Dendritic cell treated with granulocyte-macrophage colony-stimulating factor and Interleukin-4, amounts not matched to agents 40 ng/mL and 50 ng/mL, for 4 days (primary cell): Measurements from ENCODE around the gene TMEM11.
"Not testable (repeated sequence)": the region's sequence is repeated elsewhere in the genome, so short reads cannot be mapped to it uniquely, and the experiment has no call there.

Experiments
- H3K27ac Mint-ChIP-seq: one replicate; pipeline ENCODE4 v1.8.0; 2022; ENCODE audit warnings: mild to moderate bottlenecking, mixed read lengths
- H3K27me3 Mint-ChIP-seq: one replicate; pipeline ENCODE4 v1.8.0; 2022; ENCODE audit warnings: mild to moderate bottlenecking, mixed read lengths
- H3K36me3 Mint-ChIP-seq: one replicate; pipeline ENCODE4 v1.8.0; 2022; ENCODE audit warnings: low read depth, mixed read lengths
- H3K4me1 Mint-ChIP-seq: one replicate; pipeline ENCODE4 v1.8.0; 2022; ENCODE audit warnings: low read depth, mixed read lengths
- H3K4me3 Mint-ChIP-seq: one replicate; pipeline ENCODE4 v1.8.0; 2022; ENCODE audit warnings: mild to moderate bottlenecking, moderate library complexity, mixed read lengths
- H3K9me3 Mint-ChIP-seq: one replicate; pipeline ENCODE4 v1.8.0; 2022; ENCODE audit warnings: mixed read lengths
- intact Hi-C: fragments of 100-400 bp; cut with micrococcal nuclease; formaldehyde crosslinking; loops from one replicate; pipeline ENCODE4 v1.15.0; 2022

TMEM11 gene

DNA sequence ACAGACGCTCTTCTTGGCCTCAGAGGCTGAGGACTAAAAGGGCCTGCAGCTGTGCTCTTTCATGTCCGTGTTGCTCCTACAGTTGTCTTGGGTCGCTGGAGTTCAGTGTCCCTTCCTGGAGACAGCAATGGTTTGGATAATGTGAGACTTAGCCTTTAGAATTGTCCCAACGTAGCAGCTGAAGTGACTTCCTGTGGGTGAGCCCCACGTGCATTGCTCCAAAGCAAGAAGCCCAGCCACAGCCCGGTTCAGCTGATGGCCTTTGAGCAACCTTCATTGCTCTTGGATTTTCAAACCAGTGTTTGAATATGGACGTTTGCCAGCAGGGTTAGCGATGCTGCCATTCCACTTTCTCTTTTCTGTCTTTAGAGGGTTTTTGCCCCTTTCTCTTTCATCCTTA, 19.7 kb downstream of the TMEM11 start:
- H3K9me3 Mint-ChIP-seq = no peaks in the 10 kb centered on the region
- H3K27ac Mint-ChIP-seq = no peak overlapping the region
- H3K27me3 Mint-ChIP-seq = no peaks in the 10 kb centered on the region
- H3K4me3 Mint-ChIP-seq = no peak overlapping the region
- H3K36me3 Mint-ChIP-seq = peaks cover 74% of the 10 kb centered on the region
- peaks cover 22% of the 10 kb centered on the region for H3K4me1 Mint-ChIP-seq
- intact Hi-C loops = no loop called here

DNA sequence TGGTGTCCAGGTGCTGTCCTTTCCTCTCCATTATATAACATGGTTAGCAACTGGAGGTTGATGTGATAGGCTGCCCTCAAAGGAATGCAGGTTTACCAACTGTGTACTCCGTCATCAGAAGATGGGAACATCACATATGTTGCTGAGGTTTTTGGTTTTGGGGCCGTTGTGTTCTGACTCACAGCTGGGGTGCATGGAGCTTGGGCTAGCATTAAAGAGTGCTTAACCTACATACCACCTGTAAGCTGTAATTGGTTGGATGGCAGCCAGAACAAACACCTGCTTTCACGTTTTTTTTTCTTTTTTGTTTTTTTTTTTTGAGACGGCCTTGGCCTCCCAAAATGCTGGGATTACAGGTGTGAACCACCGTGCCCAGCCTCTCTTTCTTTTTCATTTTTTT, 20.9 kb downstream of the TMEM11 start:
- no peak overlapping the region for H3K27ac Mint-ChIP-seq

DNA sequence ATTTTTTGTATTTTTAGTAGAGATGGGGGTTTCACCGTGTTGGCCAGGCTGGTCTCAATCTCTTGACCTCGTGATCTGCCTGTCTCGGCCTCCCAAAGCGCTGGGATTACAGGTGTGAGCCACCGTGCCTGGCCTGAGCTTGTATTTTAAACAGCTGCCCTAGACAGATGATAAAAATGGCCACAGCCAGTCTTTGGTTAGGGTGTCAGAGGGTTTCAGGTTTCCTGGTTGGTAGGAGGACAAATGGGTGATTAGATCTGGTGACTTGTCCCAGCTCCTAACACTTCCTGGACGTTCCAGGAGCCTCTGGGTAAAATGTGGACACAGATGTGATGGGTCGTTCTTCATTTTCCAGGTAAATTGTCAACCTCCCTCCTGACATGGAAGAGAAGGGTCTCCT, 21.5 kb downstream of the TMEM11 start:
- peaks cover 70% of the 10 kb centered on the region for H3K36me3 Mint-ChIP-seq
- peaks cover 21% of the 10 kb centered on the region for H3K4me1 Mint-ChIP-seq
- H3K27ac Mint-ChIP-seq, H3K4me3 Mint-ChIP-seq, H3K27me3 Mint-ChIP-seq, intact Hi-C loops, H3K9me3 Mint-ChIP-seq: not testable (repeated sequence)

More for the DNA sequence above, 20.9 kb downstream of the TMEM11 start:
- no peaks in the 10 kb centered on the region for H3K9me3 Mint-ChIP-seq
- peaks cover 76% of the 10 kb centered on the region for H3K36me3 Mint-ChIP-seq
- H3K27me3 Mint-ChIP-seq = no peaks in the 10 kb centered on the region
- intact Hi-C loops = no loop called here
- H3K4me3 Mint-ChIP-seq = no peak overlapping the region
- peaks cover 21% of the 10 kb centered on the region for H3K4me1 Mint-ChIP-seq

DNA sequence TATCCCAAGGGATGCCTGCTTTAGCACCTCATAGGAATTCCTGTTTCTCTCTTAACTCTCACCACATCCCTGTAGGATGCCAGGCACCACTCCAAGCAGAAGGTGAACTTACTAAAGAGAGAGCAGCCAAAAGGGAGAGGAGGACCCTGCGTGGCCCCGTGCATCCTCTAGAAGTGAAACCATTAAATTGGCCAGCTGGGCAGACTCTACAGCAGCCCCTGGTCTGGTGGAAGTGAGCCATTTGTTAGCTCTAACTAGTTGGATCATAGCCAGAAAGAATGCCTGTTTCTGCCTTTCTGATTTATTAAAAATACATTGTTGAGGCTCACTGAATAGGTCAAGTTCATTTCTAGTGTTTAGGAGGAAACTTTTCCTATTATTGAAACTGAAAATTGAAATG, 22.3 kb downstream of the TMEM11 start:
- no peak overlapping the region for H3K27ac Mint-ChIP-seq

DNA sequence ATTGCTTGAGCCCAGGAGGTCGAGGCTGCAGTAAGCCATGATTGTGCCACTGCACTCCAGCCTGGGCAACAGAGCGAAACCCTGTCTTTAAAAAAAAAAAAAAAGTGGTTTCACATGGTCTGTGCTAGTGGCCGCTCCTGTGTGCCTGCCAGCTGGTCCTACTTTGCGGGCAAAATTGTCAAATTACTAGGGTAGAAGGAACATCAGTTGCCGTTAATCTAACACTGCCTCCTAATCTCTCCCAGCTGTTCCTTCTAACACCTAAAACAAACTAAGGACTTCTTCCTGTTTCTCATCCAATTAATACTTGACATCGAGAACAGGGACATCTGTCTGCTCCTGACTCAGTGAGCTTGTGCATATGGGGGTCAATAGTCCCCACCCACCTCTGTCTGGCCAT, 23.9 kb downstream of the TMEM11 start:
- H3K27me3 Mint-ChIP-seq = no peaks in the 10 kb centered on the region
- intact Hi-C loops = no loop called here

More for the DNA sequence above, 22.3 kb downstream of the TMEM11 start:
- H3K27me3 Mint-ChIP-seq = no peaks in the 10 kb centered on the region
- intact Hi-C loops = no loop called here
- H3K4me1 Mint-ChIP-seq = peaks cover 22% of the 10 kb centered on the region
- peaks cover 64% of the 10 kb centered on the region for H3K36me3 Mint-ChIP-seq
- no peaks in the 10 kb centered on the region for H3K9me3 Mint-ChIP-seq
- no peak overlapping the region for H3K4me3 Mint-ChIP-seq

DNA sequence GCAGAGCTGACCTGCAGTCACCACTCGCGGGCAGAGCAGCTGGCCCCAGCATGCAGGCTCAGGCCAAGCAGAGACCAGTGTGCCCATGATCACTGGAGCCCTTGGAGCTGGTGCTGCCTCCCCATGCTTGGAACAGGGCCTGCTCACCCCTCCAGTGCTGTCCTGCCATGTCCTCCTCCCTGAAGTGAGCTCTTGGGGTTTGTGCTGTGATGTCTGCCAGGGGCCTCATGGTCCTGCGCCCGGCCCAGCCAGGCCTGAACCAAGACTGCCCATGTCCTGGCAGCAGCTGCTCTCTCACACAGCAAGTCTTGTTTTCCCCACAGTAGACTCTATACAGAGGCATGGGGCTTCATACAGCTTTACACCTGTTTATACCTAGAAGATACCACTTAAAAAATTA, 24.6 kb downstream of the TMEM11 start:
- no peak overlapping the region for H3K4me3 Mint-ChIP-seq
- no peak overlapping the region for H3K27ac Mint-ChIP-seq
- peaks cover 24% of the 10 kb centered on the region for H3K4me1 Mint-ChIP-seq
- H3K9me3 Mint-ChIP-seq = no peaks in the 10 kb centered on the region
- intact Hi-C loops = no loop called here
- peaks cover 71% of the 10 kb centered on the region for H3K36me3 Mint-ChIP-seq
- no peaks in the 10 kb centered on the region for H3K27me3 Mint-ChIP-seq

More for the DNA sequence above, 23.9 kb downstream of the TMEM11 start:
- Mint-ChIP-seq H3K36me3 (peaks cover 64% of the 10 kb centered on the region), H3K9me3 (no peaks in the 10 kb centered on the region), H3K27ac (no peak overlapping the region), H3K4me1 (peaks cover 29% of the 10 kb centered on the region), H3K4me3 (no peak overlapping the region)

DNA sequence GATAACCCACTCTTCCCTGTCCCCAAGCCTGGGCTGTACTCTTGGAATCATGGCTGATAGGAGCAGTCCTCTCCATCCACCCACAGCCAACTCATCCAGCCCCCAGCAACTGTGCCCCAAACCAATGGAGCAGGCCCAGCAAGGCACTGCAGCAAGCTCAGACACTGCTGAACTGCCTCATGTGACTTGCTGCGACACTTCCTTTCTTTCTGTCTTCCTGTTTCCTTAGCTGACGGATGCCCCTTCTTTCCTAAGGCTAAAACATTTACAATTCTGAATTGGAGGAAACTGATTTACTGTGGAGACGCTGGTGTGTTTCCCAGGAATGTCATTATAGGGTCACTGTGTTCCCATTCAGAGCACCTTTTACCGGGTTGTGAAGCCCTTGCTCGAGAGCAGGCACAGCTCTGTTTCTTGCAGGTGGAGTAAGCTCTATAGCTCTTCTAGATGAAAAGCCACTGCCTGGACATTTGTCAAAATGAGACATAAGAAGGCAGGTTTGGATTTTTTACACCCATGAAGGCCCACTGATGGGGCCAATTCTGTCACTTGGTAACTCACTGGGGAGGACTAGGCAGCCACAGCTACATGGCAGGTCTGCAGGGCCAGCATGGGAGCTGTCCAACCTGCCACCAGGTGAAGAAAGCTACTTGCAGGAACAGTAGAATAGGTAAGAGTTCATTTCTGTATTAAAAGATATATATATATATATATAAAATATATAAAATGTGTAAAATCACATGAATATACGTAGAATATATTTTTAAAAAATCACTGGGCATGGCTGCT, 27.4 kb downstream of the TMEM11 start:
- no peaks in the 10 kb centered on the region for H3K9me3 Mint-ChIP-seq
- no peaks in the 10 kb centered on the region for H3K27me3 Mint-ChIP-seq
- H3K27ac Mint-ChIP-seq = peak overlapping the region; percentile 68
- H3K4me1 Mint-ChIP-seq = peaks cover 11% of the 10 kb centered on the region
- no peak overlapping the region for H3K4me3 Mint-ChIP-seq
- intact Hi-C loops = no loop called here
- peaks cover 64% of the 10 kb centered on the region for H3K36me3 Mint-ChIP-seq

DNA sequence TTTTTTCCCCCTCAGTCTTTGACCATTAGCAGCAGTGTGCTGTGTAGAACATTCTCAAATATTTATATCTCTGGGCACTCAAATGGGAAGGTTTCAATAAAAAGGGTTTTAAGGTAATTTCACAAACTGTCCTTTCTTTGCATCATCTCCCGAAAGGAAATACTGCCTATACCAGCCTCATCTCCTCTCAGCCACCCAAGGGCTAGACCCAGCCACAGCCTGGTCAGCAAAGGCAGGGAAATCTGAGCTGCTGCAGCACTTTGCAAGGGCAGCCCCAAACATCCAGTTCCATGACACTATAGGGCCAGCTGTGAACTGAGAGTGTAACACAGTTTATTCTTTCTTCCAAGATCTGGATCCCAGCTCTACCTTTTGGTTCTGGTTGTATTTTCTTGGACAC, 28.9 kb downstream of the TMEM11 start:
- Mint-ChIP-seq H3K4me3 (no peak overlapping the region), H3K27me3 (no peaks in the 10 kb centered on the region), H3K4me1 (peaks cover 9% of the 10 kb centered on the region), H3K9me3 (no peaks in the 10 kb centered on the region), H3K36me3 (peaks cover 50% of the 10 kb centered on the region), H3K27ac (no peak overlapping the region)
- intact Hi-C loops = no loop called here

DNA sequence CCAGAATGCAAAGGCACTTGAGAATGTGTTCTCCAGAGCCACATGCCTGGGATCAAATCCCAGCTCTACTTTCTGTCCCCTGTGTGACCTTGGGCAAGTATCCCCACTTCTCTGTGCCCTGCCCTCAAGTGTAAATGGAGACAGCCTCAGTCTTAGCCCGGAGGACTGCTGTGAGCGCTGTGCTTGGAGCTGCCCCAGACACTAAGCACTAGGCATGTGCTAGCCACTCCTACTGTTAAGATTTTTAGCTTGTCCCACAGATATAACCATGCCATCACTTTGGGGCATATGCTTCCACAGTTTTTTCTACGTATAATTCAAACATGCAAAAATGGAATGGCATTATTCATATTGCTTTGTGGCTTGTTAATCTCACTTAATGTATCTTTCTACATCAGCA, 29.4 kb downstream of the TMEM11 start:
- H3K36me3 Mint-ChIP-seq = peaks cover 50% of the 10 kb centered on the region
- no peaks in the 10 kb centered on the region for H3K27me3 Mint-ChIP-seq
- H3K9me3 Mint-ChIP-seq = no peaks in the 10 kb centered on the region
- H3K4me3 Mint-ChIP-seq = no peak overlapping the region
- peaks cover 9% of the 10 kb centered on the region for H3K4me1 Mint-ChIP-seq
- intact Hi-C loops = no loop called here
- H3K27ac Mint-ChIP-seq = no peak overlapping the region

DNA sequence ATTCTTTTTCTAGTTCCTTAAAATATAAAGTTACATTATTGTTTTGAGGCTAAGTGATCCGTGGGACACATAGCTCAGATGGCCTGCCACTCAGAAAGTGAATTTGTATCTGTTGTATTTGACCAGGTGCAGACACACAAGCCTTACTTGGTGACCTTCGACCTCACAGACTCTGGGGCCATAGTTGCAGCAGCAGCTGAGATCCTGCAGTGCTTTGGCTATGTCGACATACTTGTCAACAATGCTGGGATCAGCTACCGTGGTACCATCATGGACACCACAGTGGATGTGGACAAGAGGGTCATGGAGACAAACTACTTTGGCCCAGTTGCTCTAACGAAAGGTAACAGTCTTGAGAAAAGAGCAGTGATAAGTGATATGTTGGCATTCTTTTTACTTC, 30.5 kb downstream of the TMEM11 start:
- H3K9me3 Mint-ChIP-seq = no peaks in the 10 kb centered on the region
- no peak overlapping the region for H3K4me3 Mint-ChIP-seq
- intact Hi-C loops = no loop called here
- peaks cover 50% of the 10 kb centered on the region for H3K36me3 Mint-ChIP-seq
- H3K4me1 Mint-ChIP-seq = peaks cover 9% of the 10 kb centered on the region
- no peak overlapping the region for H3K27ac Mint-ChIP-seq
- no peaks in the 10 kb centered on the region for H3K27me3 Mint-ChIP-seq

DNA sequence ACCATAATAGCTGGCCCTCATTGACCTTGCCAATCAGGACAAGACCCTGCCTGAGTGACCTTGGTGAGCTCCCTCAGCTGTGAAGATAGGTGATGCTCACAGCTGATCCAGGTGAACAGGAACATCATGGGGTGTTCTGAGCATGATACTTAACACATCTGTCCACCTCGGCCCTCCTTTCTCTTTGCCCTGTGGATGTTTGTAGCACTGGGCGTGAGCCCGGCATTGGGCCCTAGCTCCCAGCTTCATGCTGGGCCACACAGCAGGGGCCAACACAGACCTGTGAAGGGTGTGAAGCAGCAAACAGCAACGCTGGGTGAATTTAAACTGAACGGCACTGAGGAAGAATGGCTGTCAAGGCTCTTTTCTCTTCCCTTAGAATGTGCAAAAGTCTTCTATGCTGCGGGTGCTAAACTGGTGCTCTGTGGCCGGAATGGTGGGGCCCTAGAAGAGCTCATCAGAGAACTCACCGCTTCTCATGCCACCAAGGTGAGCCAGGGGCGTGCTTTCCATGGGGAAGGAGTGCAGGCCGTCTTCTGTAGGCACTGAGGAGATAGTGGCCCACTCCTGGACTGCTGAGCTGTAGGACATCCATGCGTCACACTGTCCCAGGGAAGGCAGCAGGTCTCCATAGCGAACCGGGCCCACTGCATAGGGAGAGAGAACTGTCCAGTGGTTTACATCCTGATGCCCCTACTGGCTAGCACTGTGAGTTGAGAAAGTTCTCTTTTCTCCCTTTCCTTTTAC, 35.9 kb downstream of the TMEM11 start:
- peaks cover 59% of the 10 kb centered on the region for H3K36me3 Mint-ChIP-seq
- intact Hi-C loops = no loop called here
- H3K27ac Mint-ChIP-seq = no peak overlapping the region
- peaks cover 17% of the 10 kb centered on the region for H3K4me1 Mint-ChIP-seq
- no peaks in the 10 kb centered on the region for H3K27me3 Mint-ChIP-seq
- no peak overlapping the region for H3K4me3 Mint-ChIP-seq
- no peaks in the 10 kb centered on the region for H3K9me3 Mint-ChIP-seq

DNA sequence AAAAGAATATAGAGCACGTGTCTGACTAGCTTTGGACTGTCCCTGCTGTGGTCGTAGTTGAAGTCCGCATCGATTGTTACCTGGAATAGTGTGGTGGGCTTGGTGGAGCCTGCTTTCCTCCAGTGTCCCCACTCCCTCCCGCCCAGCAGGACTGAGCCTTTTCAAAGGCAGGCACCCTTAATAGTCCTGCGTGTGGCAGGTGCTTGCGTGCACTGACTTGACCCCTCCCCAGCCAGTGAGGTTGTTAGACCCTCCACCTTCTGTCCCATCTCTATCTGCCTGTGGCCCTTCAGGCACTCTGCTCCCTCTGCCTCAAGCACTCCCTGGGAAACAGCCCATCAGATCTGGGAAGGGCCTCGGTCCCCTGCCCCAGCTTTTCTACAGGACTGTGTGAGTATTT, 36.6 kb downstream of the TMEM11 start:
- Mint-ChIP-seq H3K9me3 (no peaks in the 10 kb centered on the region), H3K4me1 (peaks cover 22% of the 10 kb centered on the region), H3K36me3 (peaks cover 65% of the 10 kb centered on the region), H3K27ac (no peak overlapping the region), H3K4me3 (no peak overlapping the region), H3K27me3 (no peaks in the 10 kb centered on the region)
- intact Hi-C loops = no loop called here

DNA sequence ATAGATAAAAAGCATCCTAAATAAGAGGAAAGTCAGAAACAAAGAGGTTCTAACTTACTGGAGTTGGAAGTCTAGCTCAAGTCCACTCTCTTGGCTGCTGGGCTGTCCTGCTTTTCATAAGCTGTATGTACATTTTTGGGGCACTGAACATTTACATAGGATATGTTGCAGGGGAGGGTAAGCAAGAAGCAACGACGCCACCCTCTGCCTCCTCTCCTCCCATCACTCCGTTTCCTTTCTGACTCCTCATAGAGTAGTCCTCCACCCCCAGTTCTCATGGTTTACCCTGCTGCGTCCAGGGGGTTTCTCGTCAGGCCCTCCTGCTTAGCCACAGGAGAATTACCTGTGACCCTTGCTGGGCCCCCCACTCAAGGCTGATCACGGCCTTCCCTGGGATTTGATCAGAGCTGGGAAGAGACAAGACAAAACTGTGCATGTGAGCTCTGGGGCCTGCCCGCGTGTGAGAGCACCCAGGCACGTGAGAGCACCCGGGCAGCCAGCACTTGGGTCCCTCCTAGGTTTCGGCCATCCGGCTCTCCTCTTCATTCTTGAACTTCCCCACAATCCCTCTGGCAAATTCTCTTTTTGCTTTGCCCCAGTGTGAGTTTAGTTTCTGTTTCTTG, 37.1 kb downstream of the TMEM11 start:
- Mint-ChIP-seq H3K27ac (no peak overlapping the region), H3K27me3 (no peaks in the 10 kb centered on the region), H3K9me3 (no peaks in the 10 kb centered on the region), H3K4me3 (no peak overlapping the region), H3K36me3 (peaks cover 67% of the 10 kb centered on the region), H3K4me1 (peaks cover 27% of the 10 kb centered on the region)
- intact Hi-C loops = no loop called here

DNA sequence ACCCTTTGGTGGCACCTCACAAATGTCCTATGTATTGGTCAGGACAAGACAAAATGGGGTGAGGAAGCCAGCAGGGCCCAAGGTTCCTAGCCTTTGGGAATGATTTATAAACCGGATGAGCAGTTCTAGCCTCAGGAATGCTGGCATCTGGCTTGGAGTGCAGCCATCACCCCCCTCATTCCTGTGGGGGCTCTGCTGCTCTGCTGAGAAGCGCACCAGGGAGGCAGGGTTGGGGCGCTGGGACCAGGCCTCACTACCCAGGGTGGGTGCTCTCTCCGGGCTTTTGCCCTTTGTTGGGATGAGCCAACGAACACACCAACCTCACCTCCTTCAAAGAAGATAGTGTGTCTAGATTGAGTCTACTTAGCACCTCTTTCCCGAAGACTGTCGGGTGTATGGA, 39.2 kb downstream of the TMEM11 start:
- no peaks in the 10 kb centered on the region for H3K9me3 Mint-ChIP-seq
- no peaks in the 10 kb centered on the region for H3K27me3 Mint-ChIP-seq
- no peak overlapping the region for H3K4me3 Mint-ChIP-seq
- peak overlapping the region; percentile 31 for H3K27ac Mint-ChIP-seq
- peaks cover 48% of the 10 kb centered on the region for H3K4me1 Mint-ChIP-seq
- intact Hi-C loops = no loop called here
- H3K36me3 Mint-ChIP-seq = peaks cover 68% of the 10 kb centered on the region
